Retinal pigment epithelial cell (primary cell): ENCODE data around the gene PDE3A.

Experiments
- DNase-seq: peaks from one replicate; pipeline ENCODE4 v3.0.0-alpha.2; 2010; ENCODE audit warnings: low read depth
- H3K4me3 ChIP-seq: 2 replicates; pipeline ENCODE4 v1.5.1; 2011; ENCODE audit warnings: mild to moderate bottlenecking, low read length, control low read depth, moderate library complexity
- CTCF ChIP-seq: conservative IDR thresholded peaks from 2 replicates; pipeline ENCODE4 v1.5.1; 2011; ENCODE audit warnings: low read depth, low read length, control low read depth, inconsistent platforms

PDE3A gene

GRCh38 chr12:20463913-20464524 is 95.7 kb downstream of the PDE3A start:
- TF ChIP-seq CTCF, result peak; percentile 65
- no peak overlapping the region for H3K4me3 ChIP-seq
- no peak for DNase-seq

- no peak for TF ChIP-seq CTCF
- H3K4me3 ChIP-seq, result no peak overlapping the region
- no peak for DNase-seq
Observed at GRCh38 chr12:20469300-20469699, 101.0 kb downstream of the PDE3A start.

GRCh38 chr12:20469756-20470155 is 101.4 kb downstream of the PDE3A start:
- TF ChIP-seq CTCF, result no peak

GRCh38 chr12:20472102-20472782 is 103.9 kb downstream of the PDE3A start:
- DNase-seq, result no peak
- no peak for TF ChIP-seq CTCF
- H3K4me3 ChIP-seq, result no peak overlapping the region

More at GRCh38 chr12:20469756-20470155, 101.4 kb downstream of the PDE3A start:
- H3K4me3 ChIP-seq, result no peak overlapping the region
- DNase-seq, result no peak

GRCh38 chr12:20473133-20473532 is 104.8 kb downstream of the PDE3A start:
- no peak for TF ChIP-seq CTCF
- H3K4me3 ChIP-seq, result no peak overlapping the region
- no peak for DNase-seq

- no peak overlapping the region for H3K4me3 ChIP-seq
- DNase-seq, result no peak
- TF ChIP-seq CTCF, result no peak
Observed at GRCh38 chr12:20474016-20474415, 105.7 kb downstream of the PDE3A start.

- DNase-seq, result no peak
- H3K4me3 ChIP-seq, result no peak overlapping the region
- TF ChIP-seq CTCF, result no peak
Observed at GRCh38 chr12:20474443-20474842, 106.1 kb downstream of the PDE3A start.
